Testis (tissue), 2 donors: Measurements from ENCODE around the gene KLK10.

ENCODE experiments used
- POLR2A ChIP-seq: fragments of 450-650 bp; IDR thresholded peaks from one replicate; pipeline ENCODE4 v1.6.1; 2017; ENCODE audit warnings: antibody characterized with exemption, mild to moderate bottlenecking, moderate library complexity
- TF ChIP-seq, protein P1 (sequence below), 3 experiments: fragments of 450-650 bp in 2 of 3; fragments of 200-600 bp in 1 of 3; sonication (generic) in 1 of 3; IDR thresholded peaks; one replicate each; pipeline ENCODE4 v1.5.1; 2016 to 2019; ENCODE audit warnings: antibody characterized with exemption in 3 of 3, mild to moderate bottlenecking in 2 of 3, moderate library complexity in 1 of 3

DNA sequence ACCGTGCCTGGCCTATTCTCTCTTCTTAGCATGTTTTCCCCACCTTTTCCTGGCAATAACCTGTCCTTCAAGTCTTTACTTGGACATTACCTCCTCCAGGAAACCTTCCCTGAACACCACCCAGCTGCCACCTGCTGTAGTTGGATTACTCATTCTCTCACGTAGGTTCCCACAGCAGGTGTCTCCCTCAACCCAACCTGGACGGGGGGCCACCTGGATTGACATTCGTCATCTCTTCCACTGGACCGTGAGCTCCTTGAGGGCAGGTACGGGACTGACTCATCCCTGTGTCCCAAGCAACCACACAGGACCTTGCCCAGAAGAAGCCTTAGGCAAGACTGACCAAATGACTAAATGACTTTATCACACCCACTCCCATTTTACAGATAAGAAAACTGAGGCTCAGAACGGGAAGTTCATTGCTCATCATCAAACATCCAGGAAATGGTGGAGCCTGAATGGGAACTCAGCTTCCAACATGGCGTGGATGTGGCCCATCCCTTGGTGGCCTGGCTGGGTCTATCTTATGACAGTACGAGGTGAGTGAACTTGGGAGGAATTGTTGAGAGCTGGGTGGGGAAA lies 46.6 kb downstream of the KLK10 start:
- TF ChIP-seq, protein P1, sequence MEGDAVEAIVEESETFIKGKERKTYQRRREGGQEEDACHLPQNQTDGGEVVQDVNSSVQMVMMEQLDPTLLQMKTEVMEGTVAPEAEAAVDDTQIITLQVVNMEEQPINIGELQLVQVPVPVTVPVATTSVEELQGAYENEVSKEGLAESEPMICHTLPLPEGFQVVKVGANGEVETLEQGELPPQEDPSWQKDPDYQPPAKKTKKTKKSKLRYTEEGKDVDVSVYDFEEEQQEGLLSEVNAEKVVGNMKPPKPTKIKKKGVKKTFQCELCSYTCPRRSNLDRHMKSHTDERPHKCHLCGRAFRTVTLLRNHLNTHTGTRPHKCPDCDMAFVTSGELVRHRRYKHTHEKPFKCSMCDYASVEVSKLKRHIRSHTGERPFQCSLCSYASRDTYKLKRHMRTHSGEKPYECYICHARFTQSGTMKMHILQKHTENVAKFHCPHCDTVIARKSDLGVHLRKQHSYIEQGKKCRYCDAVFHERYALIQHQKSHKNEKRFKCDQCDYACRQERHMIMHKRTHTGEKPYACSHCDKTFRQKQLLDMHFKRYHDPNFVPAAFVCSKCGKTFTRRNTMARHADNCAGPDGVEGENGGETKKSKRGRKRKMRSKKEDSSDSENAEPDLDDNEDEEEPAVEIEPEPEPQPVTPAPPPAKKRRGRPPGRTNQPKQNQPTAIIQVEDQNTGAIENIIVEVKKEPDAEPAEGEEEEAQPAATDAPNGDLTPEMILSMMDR (IDR thresholded peaks at IDR 0.05) = no peak
- TF ChIP-seq POLR2A = no peak
